ENCODE data around the gene NTHL1. TPM values are rescaled to one million over a fixed set of nuclear protein-coding genes. Genes with fewer than 3 reads are reported as not detected.

The NTHL1 gene
- total and polyA plus RNA-seq, 2 of the 13 experiments (the other 11 are each of a cell fraction or from before 2014, with no cell fraction given): 47.5 to 64.9 TPM

GRCh38 chr16:2033057-2033908 is 14.4 kb downstream of the NTHL1 start (continued):
- 0 out of 2 replicates have a peak, but pooled peaks have one; percentile 51 for TF ChIP-seq ETV6 (CRISPR knock-in tag; conservative IDR thresholded peaks at IDR 0.05)
- TF ChIP-seq SNAPC4 (CRISPR knock-in tag; IDR thresholded peaks at IDR 0.05): no peak
- peak; percentile 55 for TF ChIP-seq TARDBP (CRISPR knock-in tag; IDR thresholded peaks at IDR 0.05)
- peak; percentile 31 for TF ChIP-seq AGO1 (IDR thresholded peaks at IDR 0.05; ENCODE audit: low read depth, low read length, poor library complexity, severe bottlenecking)
- TF ChIP-seq NFE2L1 (CRISPR knock-in tag; IDR thresholded peaks at IDR 0.05; ENCODE audit: borderline replicate concordance): no peak
